Kidney epithelial cell (primary cell): ENCODE measurements around the gene KLHL22. TPM values are rescaled to one million over a fixed set of nuclear protein-coding genes. Genes with fewer than 3 reads are reported as not detected.

ENCODE experiments used
- DNase-seq: peaks from one replicate; pipeline ENCODE4 v3.0.0-alpha.2; 2010; ENCODE audit warnings: low read depth
- H3K27me3 ChIP-seq: 2 replicates; pipeline ENCODE4 v1.6.0; 2011; ENCODE audit warnings: low read length; ENCODE audit not compliant: control insufficient read depth, insufficient read depth
- H3K36me3 ChIP-seq: 2 replicates; pipeline ENCODE4 v1.5.1; 2011; ENCODE audit warnings: low read length; ENCODE audit not compliant: control insufficient read depth, insufficient read depth
- H3K4me3 ChIP-seq: 2 replicates; pipeline ENCODE4 v1.5.1; 2011; ENCODE audit warnings: low read depth, mild to moderate bottlenecking, control low read depth, low read length
- CTCF ChIP-seq: IDR thresholded peaks from 2 replicates; pipeline ENCODE4 v1.5.1; 2011; ENCODE audit warnings: mild to moderate bottlenecking, moderate library complexity, low read length, control low read depth, inconsistent platforms; ENCODE audit not compliant: insufficient read depth, poor library complexity, severe bottlenecking
- total RNA-seq: library from RNA; depleted of rRNA; stranded (reverse); fragments of >200 nt; gene quantifications from 2 replicates; pipeline ENCODE4 v1.2.3, GENCODE V29; 2015

The KLHL22 gene
- total RNA-seq, 1 donor from 2014 or later = 18.6 TPM

- peaks cover 3% of the 10 kb centered on the region for H3K36me3 ChIP-seq
- H3K27me3 ChIP-seq = no peaks in the 10 kb centered on the region
- H3K4me3 ChIP-seq = no peak overlapping the region
- no peak for DNase-seq
- no peak for TF ChIP-seq CTCF
Measured at GRCh38 chr22:20531154-20531403, 35.5 kb upstream of the KLHL22 start.

GRCh38 chr22:20530368-20531153, 35.0 kb upstream of the KLHL22 start:
- H3K27me3 ChIP-seq = no peaks in the 10 kb centered on the region
- H3K36me3 ChIP-seq = peaks cover 3% of the 10 kb centered on the region
- H3K4me3 ChIP-seq = no peak overlapping the region
- DNase-seq = no peak
- no peak for TF ChIP-seq CTCF

GRCh38 chr22:20528405-20528978, 32.9 kb upstream of the KLHL22 start:
- Histone ChIP-seq H3K36me3 (peaks cover 3% of the 10 kb centered on the region), H3K4me3 (no peak overlapping the region), H3K27me3 (no peaks in the 10 kb centered on the region)
- no peak for DNase-seq
- TF ChIP-seq CTCF = no peak

- no peak for DNase-seq
- no peaks in the 10 kb centered on the region for H3K27me3 ChIP-seq
- no peak overlapping the region for H3K4me3 ChIP-seq
- peaks cover 5% of the 10 kb centered on the region for H3K36me3 ChIP-seq
- no peak for TF ChIP-seq CTCF
Measured at GRCh38 chr22:20526628-20527355, 31.2 kb upstream of the KLHL22 start.

GRCh38 chr22:20526305-20526627, 30.7 kb upstream of the KLHL22 start:
- no peak for TF ChIP-seq CTCF
- Histone ChIP-seq H3K27me3 (no peaks in the 10 kb centered on the region), H3K4me3 (no peak overlapping the region), H3K36me3 (peaks cover 5% of the 10 kb centered on the region)
- no peak for DNase-seq
